Adipose tissue (tissue), 3 donors: ENCODE data around the gene ZSWIM6. TPM values are rescaled to one million over a fixed set of nuclear protein-coding genes. Genes with fewer than 3 reads are reported as not detected.

Experiments
- H3K27ac ChIP-seq: one replicate; pipeline ENCODE4 v1.5.1; 2013; ENCODE audit warnings: low read depth, low read length
- WGBS, 3 donors: extraction: QIAGEN DNeasy Blood & Tissue Kit; methylation state at CpG; one replicate each; pipeline ENCODE4 v1.1.7; 2013; 5-methylcytosine and 5-hydroxymethylcytosine counted together
- polyA plus RNA-seq, 3 donors: library from polyadenylated mRNA; stranded (reverse); fragments of 200-250 nt; gene quantifications; one replicate each; pipeline ENCODE4 v1.2.3, GENCODE V29; 2013
- donor health status: healthy with polysubstance abuse.
- donor health status: Bipolar disorder and iron deficiency.
- donor health status: healthy.

ZSWIM6 gene
- polyA plus RNA-seq, 3 donors: 2.1 to 6.5 (median 2.6) TPM

DNA sequence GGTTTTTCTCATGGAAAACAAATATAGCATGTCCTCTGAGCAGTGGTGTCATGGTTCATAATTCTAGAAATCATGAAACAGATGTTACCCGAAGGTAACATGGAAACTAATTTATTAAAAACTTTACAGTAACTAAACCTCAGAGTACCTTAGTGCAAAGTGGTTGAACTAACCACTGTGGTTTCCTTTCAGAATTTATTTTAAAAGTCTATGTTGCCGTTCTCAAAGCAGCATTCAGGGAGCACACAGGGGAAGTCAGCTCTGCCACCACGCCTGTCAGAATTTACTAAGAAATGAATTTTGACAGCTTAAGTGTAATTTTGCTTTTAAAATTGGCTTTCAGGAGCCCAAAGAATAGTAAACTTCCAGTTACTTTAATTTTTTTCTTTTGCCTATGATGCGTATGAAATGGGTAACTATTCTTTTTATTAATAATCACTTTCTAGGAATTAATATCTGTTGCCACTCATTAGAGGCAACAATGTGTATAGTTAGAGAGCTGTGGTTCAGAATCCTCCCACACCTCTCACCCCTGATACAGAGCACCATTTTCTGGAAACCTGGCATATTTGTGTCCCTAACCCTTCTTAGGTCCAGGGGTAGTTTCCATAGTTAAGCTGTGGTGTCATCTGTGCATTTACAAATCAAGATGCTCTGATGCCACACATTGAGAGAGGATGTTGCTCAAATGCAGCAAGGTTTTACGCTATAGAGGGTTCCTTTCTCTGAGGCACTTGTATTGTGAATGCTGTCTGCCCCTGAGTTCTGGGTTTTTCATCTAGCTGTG is 202.6 kb downstream of the ZSWIM6 start:
- 68 to 87% (median 79%) methylated on average over 5 of the region's 5 CpGs for WGBS, 3 donors
- H3K27ac ChIP-seq: no peak overlapping the region

DNA sequence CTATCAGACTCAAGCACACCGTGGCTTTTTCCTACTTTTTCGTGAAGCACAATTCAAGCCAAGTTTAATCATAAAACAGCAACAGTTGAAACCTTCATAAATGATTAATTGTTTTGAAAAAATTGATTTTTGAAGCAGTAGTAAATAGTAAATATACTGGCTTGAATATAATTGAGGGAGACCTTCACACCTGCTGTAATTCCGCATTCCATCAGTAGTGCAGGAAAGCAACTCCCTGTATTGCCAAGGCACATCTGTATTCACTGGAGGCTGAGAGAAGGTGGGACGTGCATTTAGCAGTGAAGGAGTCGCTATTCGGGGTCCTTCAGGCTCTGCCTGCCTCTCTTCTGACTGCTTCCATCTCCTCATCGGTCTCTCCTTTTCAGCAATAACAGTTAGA is 203.8 kb downstream of the ZSWIM6 start:
- WGBS, 3 donors: 65 to 96% (median 93%) methylated on average over 7 of the region's 7 CpGs
- no peak overlapping the region for H3K27ac ChIP-seq

DNA sequence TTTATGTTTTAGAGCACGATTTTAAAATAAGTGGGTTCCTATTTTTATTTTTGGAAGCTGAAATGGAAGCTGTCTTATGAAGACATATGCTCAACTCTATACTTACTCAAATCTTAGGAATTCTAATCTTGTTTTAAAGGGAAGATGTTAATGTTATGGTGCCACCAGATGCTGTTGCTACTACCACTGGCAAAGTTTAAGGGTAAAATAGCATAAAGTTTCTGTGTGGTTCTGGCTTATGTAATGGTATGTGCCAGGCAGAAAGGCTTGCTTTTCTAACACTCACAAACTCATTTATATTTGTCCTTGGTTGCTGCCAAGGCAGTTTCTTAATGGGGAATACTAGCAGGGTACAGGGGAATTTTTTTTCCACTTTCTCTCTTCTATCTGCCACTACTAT is 204.9 kb downstream of the ZSWIM6 start:
- WGBS, 3 donors: 92 to 95% (median 93%) methylated on average over 1 of the region's 1 CpG
- no peak overlapping the region for H3K27ac ChIP-seq

DNA sequence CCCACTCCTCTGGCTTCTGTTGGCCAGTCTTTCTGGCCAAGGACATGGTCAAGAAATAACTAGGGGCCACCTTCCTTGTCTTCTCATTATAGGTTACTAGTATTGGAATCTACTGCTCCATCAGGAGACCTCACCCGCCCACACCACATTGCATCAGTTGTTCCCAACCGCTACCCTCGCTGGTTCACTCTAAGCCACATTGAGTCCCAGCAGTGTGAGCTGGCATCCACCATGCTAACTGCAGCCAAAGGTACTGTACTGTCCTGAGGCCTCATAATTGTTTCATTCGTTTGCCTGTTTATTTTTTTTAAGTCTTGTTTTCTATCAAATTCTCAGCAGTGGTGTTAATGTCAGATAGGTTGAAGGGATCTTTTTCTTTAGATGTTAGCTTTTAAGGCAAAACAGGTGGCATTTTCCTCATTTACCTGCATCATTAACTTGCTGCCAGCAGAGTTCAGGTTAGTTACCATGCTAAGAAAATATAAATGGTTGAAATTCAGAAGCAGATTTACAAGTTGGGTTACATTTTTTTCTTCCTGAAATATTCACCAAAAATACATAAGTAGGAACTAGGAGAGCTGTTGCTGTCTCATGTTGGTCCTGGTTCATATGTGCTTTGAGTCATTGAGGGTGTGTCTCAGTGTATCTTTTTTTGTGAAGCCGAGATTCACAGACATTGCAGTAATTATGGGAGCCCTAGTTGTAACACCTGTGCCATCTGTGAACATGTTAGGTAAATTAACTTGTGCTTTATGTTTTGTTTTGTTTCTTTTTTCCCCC is 206.9 kb downstream of the ZSWIM6 start:
- 91 to 94% (median 92%) methylated on average over 5 of the region's 5 CpGs for WGBS, 3 donors
- no peak overlapping the region for H3K27ac ChIP-seq

DNA sequence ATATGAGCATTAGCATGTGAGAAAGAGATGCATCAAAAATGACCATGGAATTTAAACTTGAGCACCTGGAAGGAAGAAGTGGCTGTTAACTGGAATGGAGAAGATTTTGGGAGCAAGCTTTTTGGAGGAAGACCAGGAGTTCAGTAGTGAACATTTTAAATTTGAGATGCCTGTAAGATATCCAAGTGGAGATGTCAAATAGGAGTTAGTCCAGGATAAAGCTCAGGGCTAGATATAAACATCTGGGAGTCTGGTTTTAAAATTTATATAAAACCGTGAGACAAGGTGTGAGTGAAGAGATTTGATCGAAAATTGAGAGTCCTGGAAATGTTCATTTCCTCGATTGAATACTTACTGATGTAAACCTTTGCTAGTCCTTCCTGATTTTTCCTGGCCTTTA is 217.5 kb downstream of the ZSWIM6 start:
- WGBS, 3 donors: 72 to 93% (median 79%) methylated on average over 3 of the region's 3 CpGs
- H3K27ac ChIP-seq: no peak overlapping the region

DNA sequence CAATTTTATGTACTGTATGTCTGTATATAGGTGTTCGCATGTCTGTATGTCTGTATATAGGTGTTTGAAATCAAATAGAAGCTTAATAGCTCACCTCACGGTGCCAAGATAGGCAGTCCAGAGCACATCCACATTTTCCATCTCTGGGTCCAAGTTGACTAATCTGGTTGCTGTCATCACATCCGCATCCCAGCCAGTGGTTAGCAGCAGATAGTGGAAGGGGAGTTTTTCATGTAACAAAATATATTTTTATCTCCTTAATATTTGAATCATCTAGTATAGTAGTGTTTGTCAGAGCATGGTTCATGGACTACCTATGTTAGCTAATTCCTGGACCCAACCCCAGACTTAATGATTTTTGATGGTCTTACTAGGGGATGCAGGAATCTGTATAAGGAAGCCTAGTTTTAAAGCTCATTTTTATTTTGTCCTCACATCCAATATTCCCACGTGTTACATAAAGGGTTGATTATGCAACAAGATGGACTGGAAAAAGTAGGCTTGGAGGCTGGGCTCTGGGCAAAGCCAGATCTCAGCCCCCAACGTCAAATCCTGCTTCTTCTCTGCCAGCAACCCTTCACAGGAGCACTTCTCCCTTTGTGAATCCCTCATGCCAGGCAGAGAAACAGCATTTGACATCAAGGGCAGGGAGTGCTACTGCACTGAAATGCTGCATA is 219.7 kb downstream of the ZSWIM6 start:
- 62 to 69% (median 66%) methylated on average over 5 of the region's 5 CpGs for WGBS, 3 donors
- H3K27ac ChIP-seq: no peak overlapping the region

DNA sequence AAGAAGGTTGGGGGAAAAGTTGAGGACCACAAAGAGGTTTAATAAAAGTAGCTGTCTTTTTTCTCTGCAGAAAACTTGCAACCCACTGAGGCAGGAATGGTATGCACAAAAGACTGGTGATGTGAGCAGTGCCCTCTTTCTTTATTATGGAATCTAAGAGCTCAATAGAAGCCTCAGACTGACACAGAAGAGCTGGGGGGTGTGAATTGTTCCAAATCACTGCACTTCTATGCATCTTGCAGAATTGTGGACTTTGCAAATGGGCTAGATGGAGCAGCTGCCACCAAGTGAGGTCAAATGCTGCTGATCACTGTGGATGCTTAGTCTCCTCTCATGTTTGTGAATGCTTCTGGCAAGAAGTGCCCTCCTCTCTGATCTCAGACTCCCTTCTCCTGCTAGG is 227.1 kb downstream of the ZSWIM6 start:
- no peak overlapping the region for H3K27ac ChIP-seq

DNA sequence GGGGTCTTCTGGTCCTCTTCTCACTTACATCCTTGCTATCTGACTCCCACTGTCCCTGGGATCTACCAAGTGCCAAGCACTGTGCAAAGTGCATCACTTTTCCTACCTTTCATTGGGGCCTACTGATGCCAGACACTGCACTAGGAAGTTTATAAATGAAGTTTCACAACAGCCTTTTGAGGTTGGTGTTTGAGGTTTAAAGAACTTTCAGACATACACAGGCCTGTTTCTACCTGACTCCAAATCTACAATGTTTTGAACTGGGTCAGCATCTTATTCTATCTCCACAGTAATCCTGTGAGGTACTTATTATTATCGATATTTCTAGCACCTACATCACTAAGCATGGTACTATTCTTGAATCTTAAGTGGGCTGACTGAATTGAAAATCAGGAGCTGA is 227.7 kb downstream of the ZSWIM6 start:
- WGBS, 3 donors: 95 to 97% (median 97%) methylated on average over 1 of the region's 1 CpG

DNA sequence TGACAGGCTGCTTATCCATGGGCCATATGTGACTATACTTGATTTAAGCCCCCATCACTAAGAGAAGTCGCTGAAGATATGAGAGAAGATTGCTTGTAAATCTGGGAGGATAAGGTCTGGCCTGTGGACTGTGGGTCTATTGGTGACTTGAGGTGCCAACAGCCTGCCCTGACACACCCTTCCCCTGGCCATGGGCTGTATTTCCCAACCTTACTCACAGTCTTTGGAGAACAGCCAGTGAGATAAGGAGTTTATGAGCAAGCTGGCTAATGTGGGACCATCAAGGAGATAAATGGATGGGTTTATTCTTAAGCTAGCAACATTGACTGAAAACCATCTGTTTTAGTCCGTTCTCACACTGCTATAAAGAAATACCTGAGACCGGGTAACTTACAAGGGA is 231.3 kb downstream of the ZSWIM6 start:
- 81 to 92% (median 82%) methylated on average over 3 of the region's 3 CpGs for WGBS, 3 donors

More for the DNA sequence above, 227.7 kb downstream of the ZSWIM6 start:
- no peak overlapping the region for H3K27ac ChIP-seq

DNA sequence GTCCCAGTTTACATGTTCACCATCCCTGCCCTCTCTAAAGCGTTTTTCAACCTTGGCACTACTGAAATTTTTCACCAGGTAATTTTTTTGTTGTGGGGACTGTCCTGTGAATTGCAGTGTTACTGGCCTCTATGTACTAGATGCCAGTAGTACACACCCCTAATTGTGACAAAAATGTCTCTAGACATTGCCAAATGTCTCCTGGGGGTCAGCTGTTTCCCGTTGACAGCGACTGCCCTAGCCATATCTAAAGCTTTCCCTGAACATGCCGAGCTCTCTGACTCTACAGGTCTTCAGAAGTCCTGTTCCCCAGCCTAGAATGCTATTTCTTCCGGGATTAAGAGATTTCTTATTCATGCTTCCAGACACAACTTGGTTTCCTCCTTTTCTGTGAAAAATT is 235.3 kb downstream of the ZSWIM6 start:
- 70 to 77% (median 76%) methylated on average over 5 of the region's 5 CpGs for WGBS, 3 donors
- H3K27ac ChIP-seq: no peak overlapping the region

More for the DNA sequence above, 231.3 kb downstream of the ZSWIM6 start:
- no peak overlapping the region for H3K27ac ChIP-seq

DNA sequence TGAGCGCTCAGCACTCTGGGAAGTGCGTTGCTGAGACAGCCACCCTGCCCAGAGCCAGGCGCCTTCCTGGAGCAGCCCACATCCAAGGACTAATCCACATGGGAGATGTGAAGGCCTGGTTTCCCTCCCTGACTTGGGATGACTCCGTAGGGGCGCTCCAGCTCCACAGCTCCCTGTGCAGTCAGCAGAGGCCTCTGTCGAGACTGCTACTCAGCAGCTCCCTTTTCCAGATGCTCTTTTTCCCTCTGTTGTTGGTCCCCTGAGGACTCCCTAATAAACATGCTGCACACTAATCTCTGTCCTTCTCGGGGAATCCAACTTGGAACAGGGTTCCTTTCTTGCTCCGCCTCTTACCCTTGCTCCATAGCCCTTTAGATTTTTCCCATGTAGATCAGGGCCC is 237.3 kb downstream of the ZSWIM6 start:
- no peak overlapping the region for H3K27ac ChIP-seq
- WGBS, 3 donors: 59 to 78% (median 67%) methylated on average over 7 to 8 of the region's 8 CpGs

DNA sequence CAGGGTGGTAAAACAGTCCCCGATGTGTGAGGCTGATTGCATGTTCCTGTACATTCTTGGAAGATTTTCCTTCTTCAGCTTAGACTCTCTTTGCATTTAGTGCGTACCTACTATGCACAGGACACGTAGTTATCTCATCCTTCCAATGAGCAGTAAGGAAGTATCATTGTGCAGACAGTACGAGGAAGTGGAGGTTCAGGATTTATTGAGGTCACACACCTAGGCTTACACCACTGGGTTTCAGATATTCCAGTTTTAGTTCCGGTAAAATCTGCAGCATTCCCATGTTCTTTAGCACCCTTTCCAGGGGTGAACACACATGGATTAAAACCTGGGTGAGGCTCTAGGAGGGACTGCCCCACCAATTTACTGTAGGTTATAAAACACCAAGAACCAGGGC is 238.7 kb downstream of the ZSWIM6 start:
- no peak overlapping the region for H3K27ac ChIP-seq
- WGBS, 3 donors: 89 to 92% (median 91%) methylated on average over 5 of the region's 5 CpGs

DNA sequence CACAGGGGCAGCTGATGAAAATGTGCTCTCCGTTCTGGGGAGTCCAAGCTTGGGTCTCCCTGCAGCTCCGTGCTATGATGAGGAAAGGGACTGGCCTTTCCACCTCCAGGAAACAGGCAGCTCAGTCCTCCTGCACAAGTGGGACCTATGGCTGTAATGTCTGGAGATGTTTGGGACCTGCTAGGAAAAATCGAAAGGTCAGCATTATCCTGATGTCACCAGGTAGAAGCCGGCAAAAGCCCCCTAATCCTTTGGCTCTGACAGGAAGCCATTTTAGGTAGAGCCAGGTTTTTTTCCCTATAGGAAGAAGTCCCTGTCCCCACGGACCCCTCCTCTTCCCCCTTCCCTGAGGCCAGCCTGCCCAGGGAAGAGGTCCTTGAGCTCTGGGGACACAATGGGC is 240.9 kb downstream of the ZSWIM6 start:
- H3K27ac ChIP-seq: no peak overlapping the region
- WGBS, 3 donors: 94 to 96% (median 95%) methylated on average over 5 of the region's 5 CpGs

DNA sequence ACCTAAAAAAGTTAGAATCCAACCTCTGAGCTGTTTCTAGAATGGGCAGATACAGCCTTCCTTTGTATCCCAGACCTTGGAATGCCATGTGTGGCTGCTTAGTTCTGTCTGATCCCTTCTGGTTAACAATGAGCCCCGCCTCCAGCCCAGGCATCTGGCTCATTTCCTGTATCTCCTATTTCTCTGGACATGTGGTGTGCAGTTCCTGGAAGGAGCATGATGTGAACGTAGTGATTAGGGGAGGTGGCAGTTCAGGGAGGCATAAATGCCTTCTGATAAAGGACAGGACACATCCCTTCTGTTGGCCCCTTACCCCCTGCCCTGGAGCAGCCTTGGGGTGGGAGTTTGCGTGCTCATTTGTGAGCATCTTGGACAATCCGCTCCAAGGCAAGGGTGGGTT is 243.0 kb downstream of the ZSWIM6 start:
- H3K27ac ChIP-seq: no peak overlapping the region
- WGBS, 3 donors: 72 to 77% (median 75%) methylated on average over 4 of the region's 4 CpGs

DNA sequence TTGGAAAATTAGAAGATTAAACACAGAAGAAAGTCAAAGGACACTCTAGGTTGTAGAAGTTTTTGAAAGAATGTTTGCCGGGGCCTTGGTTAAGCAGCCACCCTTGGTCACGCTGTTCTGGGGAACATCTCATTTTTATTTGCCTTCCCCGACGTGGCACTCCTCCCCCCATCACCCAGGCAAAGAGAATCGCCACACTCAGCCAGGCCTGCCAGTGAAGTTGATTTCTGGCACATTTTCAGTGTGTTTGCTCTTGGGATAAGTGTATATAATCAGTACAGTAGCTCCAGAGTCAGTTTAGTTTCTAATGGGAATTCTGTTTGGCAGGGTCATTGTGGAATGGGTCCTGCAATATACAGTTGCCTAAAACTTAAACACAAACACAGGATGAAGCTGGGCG is 243.5 kb downstream of the ZSWIM6 start:
- WGBS, 3 donors: 52 to 94% (median 90%) methylated on average over 6 of the region's 6 CpGs
- H3K27ac ChIP-seq: no peak overlapping the region

DNA sequence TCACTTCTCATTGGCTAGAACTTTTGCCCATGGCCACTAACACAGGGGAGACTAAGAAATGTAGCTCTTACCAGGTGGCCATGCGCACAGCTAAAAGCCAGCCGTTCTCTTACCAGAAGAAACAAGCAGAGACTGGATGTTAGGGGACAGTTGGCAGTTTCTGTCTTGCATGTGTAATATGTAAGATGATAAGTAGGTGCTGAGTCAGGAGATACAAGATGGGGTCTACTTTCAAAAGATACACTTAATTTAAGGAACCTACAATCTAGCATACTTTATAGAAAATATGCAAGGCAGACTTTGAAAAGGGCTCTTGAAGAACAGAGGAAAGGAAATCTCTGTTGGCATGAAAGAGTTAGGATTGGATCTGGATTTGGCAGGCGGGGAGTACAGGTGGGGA is 244.5 kb downstream of the ZSWIM6 start:
- no peak overlapping the region for H3K27ac ChIP-seq
- 94 to 98% (median 96%) methylated on average over 3 of the region's 3 CpGs for WGBS, 3 donors

DNA sequence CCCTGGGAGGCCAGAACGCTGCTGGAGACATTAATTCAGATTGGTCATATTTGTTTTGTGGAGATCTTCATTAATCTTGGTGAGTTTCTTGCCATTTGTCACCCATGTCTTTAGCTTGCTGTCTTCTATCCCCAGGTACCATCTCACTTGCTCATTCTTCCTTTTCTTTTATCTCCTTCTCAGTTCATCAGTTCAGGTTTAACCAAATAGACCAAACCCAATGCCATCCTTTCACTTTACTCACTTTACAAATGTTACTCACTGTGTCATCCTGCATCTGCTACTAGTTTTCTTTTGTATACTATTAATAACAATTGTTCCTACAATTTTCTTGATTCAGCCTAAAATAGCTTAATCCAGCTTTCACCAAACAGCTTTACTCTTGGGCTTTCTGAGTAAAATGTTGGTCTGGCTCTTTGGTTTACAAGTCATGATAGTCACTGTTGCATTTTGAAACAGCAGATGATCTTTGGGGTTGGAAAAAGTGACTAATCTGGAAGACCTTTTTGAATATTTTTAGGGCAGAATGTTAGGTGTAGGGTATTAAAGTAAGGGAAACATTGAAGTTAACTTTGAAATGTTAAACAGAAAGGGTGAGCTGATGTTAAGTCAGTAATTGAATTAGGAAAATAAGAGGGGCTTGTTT is 246.9 kb downstream of the ZSWIM6 start:
- no peak overlapping the region for H3K27ac ChIP-seq

DNA sequence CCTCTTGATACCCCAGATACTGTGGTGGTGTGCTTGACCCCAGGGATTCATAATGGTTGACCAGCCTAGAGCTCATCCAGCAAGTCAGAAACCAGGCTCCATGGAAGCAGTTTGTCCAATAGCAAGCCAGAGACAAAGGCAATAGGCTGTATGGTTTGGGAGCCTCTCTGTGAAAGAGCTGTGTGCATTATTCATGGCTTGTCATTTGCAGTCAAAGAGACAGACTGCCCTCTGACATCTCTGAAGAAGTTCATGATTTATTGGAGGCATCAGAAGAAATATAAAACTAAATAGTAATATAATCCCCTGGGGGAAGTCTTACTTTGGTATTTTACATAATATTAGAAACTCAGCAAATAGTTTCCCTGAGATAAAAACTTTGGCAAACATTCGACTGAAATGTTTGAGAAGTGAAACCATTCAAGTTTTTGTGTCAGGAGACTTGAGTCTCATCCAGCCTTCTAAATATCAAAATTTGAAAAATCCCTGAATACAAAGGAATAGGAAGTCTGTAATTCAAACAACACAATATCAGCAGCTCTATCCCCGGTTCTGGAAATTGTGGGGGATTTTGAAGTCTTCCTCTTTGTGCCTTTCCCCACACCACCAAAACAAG is 250.3 kb downstream of the ZSWIM6 start:
- WGBS, 3 donors: 15 to 23% (median 17%) methylated on average over 2 of the region's 2 CpGs
- H3K27ac ChIP-seq: no peak overlapping the region

More for the DNA sequence above, 246.9 kb downstream of the ZSWIM6 start:
- 88 to 94% (median 92%) methylated on average over 1 of the region's 1 CpG for whole genome bisulfite sequencing, 3 donors
